Measurements from ENCODE around the gene IL20RA. TPM values are rescaled to one million over a fixed set of nuclear protein-coding genes. Genes with fewer than 3 reads are reported as not detected.

IL20RA gene
- total and polyA plus RNA-seq, 2 of the 13 experiments (the other 11 are each of a cell fraction or from before 2014, with no cell fraction given): not detected

DNA sequence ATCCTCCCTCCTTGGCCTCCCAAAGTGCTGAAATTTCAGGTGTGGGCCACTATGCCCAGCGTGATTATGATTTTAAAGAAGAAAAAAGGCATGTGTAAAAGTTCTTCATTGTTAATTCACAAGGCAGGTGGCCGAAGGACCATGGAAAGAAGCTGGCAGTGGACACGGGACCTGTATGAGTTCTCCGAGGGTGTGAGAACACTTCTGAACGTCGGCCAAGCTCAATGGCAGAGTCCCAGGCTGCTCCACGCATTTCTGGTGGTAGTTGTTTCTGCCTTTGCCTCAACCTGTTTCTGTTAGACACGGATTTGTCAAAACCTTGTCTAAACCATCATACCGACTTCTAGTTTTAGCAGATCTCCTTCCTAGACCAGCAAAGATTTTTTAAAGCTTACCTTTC is 36.6 kb downstream of the IL20RA start (continued):
- TF ChIP-seq, protein P1, sequence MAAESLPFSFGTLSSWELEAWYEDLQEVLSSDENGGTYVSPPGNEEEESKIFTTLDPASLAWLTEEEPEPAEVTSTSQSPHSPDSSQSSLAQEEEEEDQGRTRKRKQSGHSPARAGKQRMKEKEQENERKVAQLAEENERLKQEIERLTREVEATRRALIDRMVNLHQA (CRISPR knock-in tag; IDR thresholded peaks at IDR 0.05): no peak
- no peak for TF ChIP-seq ZFAT (CRISPR knock-in tag; conservative IDR thresholded peaks at IDR 0.05)

DNA sequence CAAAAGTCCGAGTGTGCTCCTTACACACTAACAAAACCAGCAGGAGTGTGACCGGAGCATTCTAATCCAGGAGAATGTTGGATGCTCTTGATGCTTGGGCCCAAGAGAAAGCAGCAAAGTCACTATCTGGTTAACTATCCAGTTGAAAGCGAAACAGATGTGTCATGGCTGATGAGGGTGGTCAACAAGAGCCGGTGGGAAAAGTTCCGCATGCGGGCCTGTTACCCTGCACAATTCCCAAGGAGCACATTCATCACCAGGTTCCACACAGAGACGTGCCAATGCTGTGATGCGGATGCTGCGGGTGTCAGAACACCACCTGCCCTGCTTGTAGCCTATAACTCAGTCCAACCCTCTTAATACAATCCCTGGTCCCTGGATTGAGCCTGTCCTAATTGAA is 38.7 kb downstream of the IL20RA start:
- Histone ChIP-seq H3K36me3 (replicated peaks in 1 of 2; ENCODE audit: control insufficient read depth in 1 of 2, insufficient read depth in 2 of 2, low read length in 2 of 2) (no peaks in the 10 kb centered on the region), H3K27me3 (ENCODE audit: control insufficient read depth in 1 of 2, insufficient read depth in 2 of 2, low read length in 2 of 2) (peaks cover 0 to 27% of the 10 kb centered on the region in 2 experiments; a peak in 3 of 5 replicates), H3K9ac (ENCODE audit: insufficient read depth, low read depth, low read length) (no peak overlapping the region), H3K4me2 (ENCODE audit: low read depth, low read length) (no peak overlapping the region), H3K27ac (ENCODE audit: extremely low read length, insufficient read depth, low read length) (no peak overlapping the region), H3K9me3 (ENCODE audit: low read length) (no peaks in the 10 kb centered on the region), H4K20me1 (ENCODE audit: insufficient read depth, low read length) (no peaks in the 10 kb centered on the region), H3K4me1 (ENCODE audit: insufficient read depth, low read length) (peaks cover 9% of the 10 kb centered on the region), H2AFZ (ENCODE audit: low read length) (no peak overlapping the region), H3K79me2 (ENCODE audit: insufficient read depth, low read length) (no peaks in the 10 kb centered on the region), H3K4me3 (replicated peaks in 1 of 3; ENCODE audit: insufficient read depth in 1 of 3, low read depth in 2 of 3, low read length in 3 of 3) (no peak overlapping the region)
- in situ Hi-C loops (cut with HindIII; ENCODE audit: extremely low pct_ligation_motif_present, low pct_unique_long_range_greater_than_20kb) (no loop called here), intact Hi-C loops (cut with micrococcal nuclease; ENCODE audit: unreplicated experiment) (no loop called here)
- no peak for FAIRE-seq
- ChIA-PET CTCF (ENCODE audit: low intra/inter-chr PET ratio, low total read pairs) (no interaction called here), POLR2A (no interaction called here)
- no TSS peak for BruUV-seq (replicated peaks)
- no peak for ATAC-seq
- WGBS (ENCODE audit: low lambda C conversion rate): 55% methylated on average over 6 of the region's 9 CpGs
- no peak for TF ChIP-seq NCOA2 (CRISPR knock-in tag; IDR thresholded peaks at IDR 0.05)
- no peak for TF ChIP-seq ZNF558 (CRISPR knock-in tag; IDR thresholded peaks at IDR 0.05; ENCODE audit: borderline replicate concordance)
- no peak for TF ChIP-seq ZNF615 (CRISPR knock-in tag; IDR thresholded peaks at IDR 0.05; ENCODE audit: borderline replicate concordance)
- TF ChIP-seq TBP (CRISPR knock-in tag; IDR thresholded peaks at IDR 0.05): no peak
- TF ChIP-seq PHB2 (IDR thresholded peaks at IDR 0.05; ENCODE audit: partially characterized antibody): no peak
- no peak for TF ChIP-seq TBX2 (CRISPR knock-in tag; IDR thresholded peaks at IDR 0.05; ENCODE audit: borderline replicate concordance)
- no peak for TF ChIP-seq SAP130 (CRISPR knock-in tag; IDR thresholded peaks at IDR 0.05; ENCODE audit: low read depth)
- no peak for TF ChIP-seq PLRG1 (conservative IDR thresholded peaks at IDR 0.05)
- TF ChIP-seq MED13 (CRISPR knock-in tag; IDR thresholded peaks at IDR 0.05): no peak
- TF ChIP-seq EHMT2 (IDR thresholded peaks at IDR 0.05; ENCODE audit: borderline replicate concordance, low read depth, low read length): no peak
- no peak for TF ChIP-seq HDAC6 (IDR thresholded peaks at IDR 0.05; ENCODE audit: low read depth, low read length)
- TF ChIP-seq, protein P2, sequence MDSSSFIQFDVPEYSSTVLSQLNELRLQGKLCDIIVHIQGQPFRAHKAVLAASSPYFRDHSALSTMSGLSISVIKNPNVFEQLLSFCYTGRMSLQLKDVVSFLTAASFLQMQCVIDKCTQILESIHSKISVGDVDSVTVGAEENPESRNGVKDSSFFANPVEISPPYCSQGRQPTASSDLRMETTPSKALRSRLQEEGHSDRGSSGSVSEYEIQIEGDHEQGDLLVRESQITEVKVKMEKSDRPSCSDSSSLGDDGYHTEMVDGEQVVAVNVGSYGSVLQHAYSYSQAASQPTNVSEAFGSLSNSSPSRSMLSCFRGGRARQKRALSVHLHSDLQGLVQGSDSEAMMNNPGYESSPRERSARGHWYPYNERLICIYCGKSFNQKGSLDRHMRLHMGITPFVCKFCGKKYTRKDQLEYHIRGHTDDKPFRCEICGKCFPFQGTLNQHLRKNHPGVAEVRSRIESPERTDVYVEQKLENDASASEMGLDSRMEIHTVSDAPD (CRISPR knock-in tag; IDR thresholded peaks at IDR 0.05): no peak
- TF ChIP-seq, protein P3, sequence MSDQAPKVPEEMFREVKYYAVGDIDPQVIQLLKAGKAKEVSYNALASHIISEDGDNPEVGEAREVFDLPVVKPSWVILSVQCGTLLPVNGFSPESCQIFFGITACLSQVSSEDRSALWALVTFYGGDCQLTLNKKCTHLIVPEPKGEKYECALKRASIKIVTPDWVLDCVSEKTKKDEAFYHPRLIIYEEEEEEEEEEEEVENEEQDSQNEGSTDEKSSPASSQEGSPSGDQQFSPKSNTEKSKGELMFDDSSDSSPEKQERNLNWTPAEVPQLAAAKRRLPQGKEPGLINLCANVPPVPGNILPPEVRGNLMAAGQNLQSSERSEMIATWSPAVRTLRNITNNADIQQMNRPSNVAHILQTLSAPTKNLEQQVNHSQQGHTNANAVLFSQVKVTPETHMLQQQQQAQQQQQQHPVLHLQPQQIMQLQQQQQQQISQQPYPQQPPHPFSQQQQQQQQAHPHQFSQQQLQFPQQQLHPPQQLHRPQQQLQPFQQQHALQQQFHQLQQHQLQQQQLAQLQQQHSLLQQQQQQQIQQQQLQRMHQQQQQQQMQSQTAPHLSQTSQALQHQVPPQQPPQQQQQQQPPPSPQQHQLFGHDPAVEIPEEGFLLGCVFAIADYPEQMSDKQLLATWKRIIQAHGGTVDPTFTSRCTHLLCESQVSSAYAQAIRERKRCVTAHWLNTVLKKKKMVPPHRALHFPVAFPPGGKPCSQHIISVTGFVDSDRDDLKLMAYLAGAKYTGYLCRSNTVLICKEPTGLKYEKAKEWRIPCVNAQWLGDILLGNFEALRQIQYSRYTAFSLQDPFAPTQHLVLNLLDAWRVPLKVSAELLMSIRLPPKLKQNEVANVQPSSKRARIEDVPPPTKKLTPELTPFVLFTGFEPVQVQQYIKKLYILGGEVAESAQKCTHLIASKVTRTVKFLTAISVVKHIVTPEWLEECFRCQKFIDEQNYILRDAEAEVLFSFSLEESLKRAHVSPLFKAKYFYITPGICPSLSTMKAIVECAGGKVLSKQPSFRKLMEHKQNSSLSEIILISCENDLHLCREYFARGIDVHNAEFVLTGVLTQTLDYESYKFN (CRISPR knock-in tag; conservative IDR thresholded peaks at IDR 0.05): no peak
- TF ChIP-seq BRCA1 (CRISPR knock-in tag; IDR thresholded peaks at IDR 0.05): no peak
- no peak for TF ChIP-seq NBN (conservative IDR thresholded peaks at IDR 0.05)
- DNase-seq (ENCODE audit: low spot score): no peak
